GM21526 (cell line): ENCODE results near the gene SBF2.

Experiments
- ATAC-seq: cut with Tn5 transposase; IDR thresholded peaks from one replicate; pipeline ENCODE4 v1.9.1; 2021; ENCODE audit warnings: moderate library complexity; ENCODE audit not compliant: unreplicated experiment, low FRiP score

Gene SBF2

GRCh38 chr11:9739123-9739900, 554.7 kb downstream of the SBF2 start:
- no peak for ATAC-seq

DNA sequence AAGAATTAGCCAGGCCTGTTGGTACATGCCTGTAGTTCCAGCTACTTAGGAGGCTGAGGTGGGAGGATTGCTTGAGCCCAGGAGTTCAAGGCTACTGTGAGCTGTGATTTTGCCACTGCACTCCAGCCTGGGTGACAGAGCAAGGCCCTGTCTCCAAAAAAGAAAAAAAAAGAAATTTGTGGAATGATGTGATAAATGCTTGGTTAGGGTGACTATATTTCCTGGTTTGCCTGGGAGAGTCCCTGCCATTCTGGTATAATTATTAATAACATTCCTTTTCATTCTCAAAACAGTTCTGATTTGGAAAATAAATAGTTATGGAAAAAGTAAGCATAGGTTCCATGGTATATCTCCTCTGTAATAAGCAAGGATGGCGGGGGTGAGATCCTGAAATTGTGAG, 555.3 kb downstream of the SBF2 start:
- ATAC-seq: no peak

- no peak for ATAC-seq
These were observed 555.9 kb downstream of the SBF2 start for GRCh38 chr11:9738116-9738515.

GRCh38 chr11:9736365-9736764, 557.7 kb downstream of the SBF2 start:
- no peak for ATAC-seq

GRCh38 chr11:9735919-9736318, 558.1 kb downstream of the SBF2 start:
- ATAC-seq: no peak

- ATAC-seq: no peak
These were observed 558.8 kb downstream of the SBF2 start for GRCh38 chr11:9735236-9735635.

DNA sequence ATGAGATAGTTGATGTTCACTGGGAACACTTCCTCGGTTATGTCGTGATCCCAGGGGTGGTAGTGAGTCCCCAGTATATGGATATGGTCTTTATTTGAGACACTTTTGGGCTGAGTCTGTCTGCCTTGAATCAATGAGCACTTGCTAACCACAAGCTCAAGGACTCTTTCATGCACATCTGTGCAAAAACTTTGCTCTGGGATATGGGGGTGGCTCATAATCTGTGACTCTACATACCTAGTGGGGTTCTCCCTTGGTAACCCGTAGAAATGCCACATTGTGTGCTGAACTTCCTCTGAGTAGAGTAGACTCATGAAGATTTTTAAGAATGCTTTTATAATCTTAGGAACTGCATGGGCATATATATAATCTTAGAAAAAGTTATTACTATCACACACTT, 560.8 kb downstream of the SBF2 start:
- no peak for ATAC-seq

DNA sequence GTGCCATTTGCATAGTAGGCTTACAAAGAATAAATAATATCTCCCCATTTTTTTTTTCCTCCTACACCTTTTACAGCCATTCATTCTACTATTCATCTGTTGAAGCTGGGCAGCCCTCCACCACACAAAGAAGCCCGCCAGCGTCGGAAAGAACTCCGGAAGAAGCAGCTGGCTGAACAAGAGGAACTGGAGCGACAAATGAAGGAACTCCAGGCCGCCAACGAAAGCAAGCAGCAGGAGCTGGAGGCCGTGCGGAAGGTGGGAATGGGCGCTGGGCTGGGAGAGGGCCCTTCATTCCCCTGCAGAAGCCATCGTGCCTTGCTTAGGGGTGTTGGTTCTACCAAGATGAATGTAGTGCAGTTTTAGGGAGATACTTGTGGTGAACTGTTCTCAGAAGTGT, 561.6 kb downstream of the SBF2 start:
- ATAC-seq: no peak

DNA sequence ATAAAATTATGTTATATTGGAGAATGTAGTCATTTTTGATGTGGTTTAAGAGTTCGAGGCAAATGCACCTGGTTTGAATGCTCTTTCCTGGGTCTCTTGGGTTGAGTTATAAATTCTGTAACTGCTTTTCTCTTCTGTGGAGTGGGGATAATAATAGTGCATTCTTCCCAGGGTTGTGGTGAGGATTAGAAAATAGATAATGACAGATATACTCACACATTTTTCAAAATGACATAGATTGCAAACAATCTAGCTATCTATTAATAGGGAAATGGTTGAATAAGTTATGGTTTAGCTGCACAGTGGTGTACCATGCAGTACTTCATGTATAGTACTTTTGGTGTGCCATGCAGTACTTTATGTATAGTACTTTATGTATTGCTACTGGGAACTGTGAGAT, 562.8 kb downstream of the SBF2 start:
- no peak for ATAC-seq
